Gastroesophageal sphincter (tissue), 4 donors: ENCODE data around the gene RHNO1. TPM values are rescaled to one million over a fixed set of nuclear protein-coding genes. Genes with fewer than 3 reads are reported as not detected.
A peak's percentile ranks its signal among the peaks of the same experiment; 100 is the strongest.
"Not testable (repeated sequence)": the region's sequence is repeated elsewhere in the genome, so short reads cannot be mapped to it uniquely, and the experiment has no call there.

Source experiments
- ATAC-seq: fragments of 150-250 bp; one replicate; pipeline ENCODE4 v1.9.1; 2016; ENCODE audit warnings: mild to moderate bottlenecking, moderate library complexity
- H3K27ac ChIP-seq, 4 donors: fragments of 200-600 bp; sonication (generic) in 3 of 4; 1 replicate in 3 of 4; 2 replicates in 1 of 4; pipeline ENCODE4 v1.5.1; 2016 to 2019
- H3K27me3 ChIP-seq: fragments of 200-600 bp; sonication (generic); one replicate; pipeline ENCODE4 v1.5.1; 2019
- H3K36me3 ChIP-seq, 2 donors: fragments of 200-600 bp; sonication (generic); one replicate each; pipeline ENCODE4 v1.5.1; 2019; ENCODE audit warnings: control low read depth in 1 of 2
- H3K4me1 ChIP-seq, 3 donors: fragments of 200-600 bp; sonication (generic); 1 replicate in 2 of 3; 2 replicates in 1 of 3; pipeline ENCODE4 v1.5.1; 2016 to 2019; ENCODE audit warnings: control low read depth in 2 of 3
- H3K4me3 ChIP-seq, 2 donors: fragments of 200-600 bp; sonication (generic); one replicate each; pipeline ENCODE4 v1.5.1; 2019; ENCODE audit warnings: mild to moderate bottlenecking in 1 of 2, moderate library complexity in 1 of 2
- H3K9me3 ChIP-seq, 3 donors: fragments of 200-600 bp; sonication (generic); one replicate each; pipeline ENCODE4 v1.5.1; 2017 to 2019; ENCODE audit warnings: control low read depth in 2 of 3
- CTCF ChIP-seq, 4 experiments: fragments of 200-600 bp in 2 of 4; fragments of 450-650 bp in 2 of 4; sonication (generic) in 1 of 4; IDR thresholded peaks; one replicate each; pipeline ENCODE4 v1.5.1; 2017 to 2019; ENCODE audit warnings: antibody characterized with exemption in 4 of 4, mild to moderate bottlenecking in 2 of 4, moderate library complexity in 2 of 4
- EP300 ChIP-seq: sonication (generic); formaldehyde crosslinking; IDR thresholded peaks from one replicate; pipeline ENCODE4 v1.6.1; 2017; ENCODE audit warnings: antibody characterized with exemption, mild to moderate bottlenecking
- POLR2A ChIP-seq, 2 donors: fragments of 450-650 bp; IDR thresholded peaks; one replicate each; pipeline ENCODE4 v1.6.1; 2017; ENCODE audit warnings: antibody characterized with exemption in 2 of 2, mild to moderate bottlenecking in 2 of 2, moderate library complexity in 1 of 2
- POLR2AphosphoS5 ChIP-seq: sonication (generic); formaldehyde crosslinking; IDR thresholded peaks from one replicate; pipeline ENCODE4 v1.6.1; 2017; ENCODE audit warnings: antibody characterized with exemption
- WGBS, 2 donors: methylation state at CpG; one replicate each; pipeline ENCODE4 v1.1.5; 2018; ENCODE audit warnings: low coverage in 1 of 2; 5-methylcytosine and 5-hydroxymethylcytosine counted together
- total RNA-seq, 4 donors: library from RNA; depleted of rRNA; stranded (reverse); fragments of >200 nt; gene quantifications; one replicate each; pipeline ENCODE4 v1.1.0, GENCODE V29; 2016

The RHNO1 gene
- total RNA-seq, 4 donors from 2014 or later, result 8.2 to 12.5 (median 9.5) TPM

DNA sequence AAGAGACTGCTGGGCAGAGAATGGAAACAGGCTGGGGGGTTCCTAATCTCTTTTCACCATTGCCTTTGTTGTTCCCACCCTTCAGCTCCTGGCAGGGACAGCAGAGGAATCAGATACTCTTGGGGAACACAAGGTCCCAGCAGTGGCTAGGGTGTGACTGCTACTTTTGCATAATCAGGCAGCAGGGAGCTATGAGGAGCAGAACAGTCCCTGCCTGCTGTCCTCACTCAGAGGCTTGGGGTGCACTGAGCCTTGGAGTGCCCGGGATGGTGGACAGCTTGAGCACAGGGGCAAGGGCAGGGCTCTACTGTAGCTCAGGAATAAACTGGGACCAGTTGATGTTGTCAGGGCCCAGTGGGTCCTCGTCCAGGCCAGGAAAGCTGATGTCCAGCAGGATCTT, 18.7 kb upstream of the RHNO1 start:
- H3K36me3 ChIP-seq, result peaks cover 0 to 22% of the 10 kb centered on the region in 2 donors
- H3K27ac ChIP-seq, result peak overlapping the region in 2 of 4 donors; percentile 5 to 26
- peaks cover 0 to 7% (median 0%) of the 10 kb centered on the region in 3 donors for H3K4me1 ChIP-seq
- WGBS, 2 donors, result no CpG with 5 or more reads among the region's 2 CpGs
- TF ChIP-seq EP300 (no peak), POLR2AphosphoS5 (no peak), CTCF (IDR thresholded peaks at IDR 0.05) (no peak), POLR2A (IDR thresholded peaks at IDR 0.05) (no peak)
- no peak overlapping the region for H3K4me3 ChIP-seq
- no peak for ATAC-seq
- no peaks in the 10 kb centered on the region for H3K9me3 ChIP-seq
- no peaks in the 10 kb centered on the region for H3K27me3 ChIP-seq

- H3K4me3 ChIP-seq, result no peak overlapping the region
- H3K9me3 ChIP-seq, result no peaks in the 10 kb centered on the region
- H3K27ac ChIP-seq, result peak overlapping the region in 3 of 4 donors; percentile 5 to 51 (median 26)
- H3K4me1 ChIP-seq, result peaks cover 0 to under 1% (median 0%) of the 10 kb centered on the region in 3 donors
- WGBS, 2 donors, result 60 to 70% methylated on average over 1 to 2 of the region's 12 CpGs
- TF ChIP-seq CTCF (IDR thresholded peaks at IDR 0.05), result no peak
- no peak for TF ChIP-seq EP300
- TF ChIP-seq POLR2A (IDR thresholded peaks at IDR 0.05), result no peak
- no peak for TF ChIP-seq POLR2AphosphoS5
- H3K27me3 ChIP-seq, result no peaks in the 10 kb centered on the region
- H3K36me3 ChIP-seq, result peaks cover 0 to 22% of the 10 kb centered on the region in 2 donors
- ATAC-seq, result no peak
Observed at GRCh38 chr12:2858944-2859421, 18.0 kb upstream of the RHNO1 start.

- Histone ChIP-seq H3K27me3 (no peaks in the 10 kb centered on the region), H3K36me3 (peaks cover 0 to 16% of the 10 kb centered on the region in 2 donors), H3K9me3 (no peaks in the 10 kb centered on the region), H3K4me1 (no peaks in the 10 kb centered on the region), H3K4me3 (no peak overlapping the region), H3K27ac (no peak overlapping the region)
- no peak for ATAC-seq
- no peak for TF ChIP-seq EP300
- no peak for TF ChIP-seq POLR2A (IDR thresholded peaks at IDR 0.05)
- TF ChIP-seq CTCF (IDR thresholded peaks at IDR 0.05), result no peak
- no peak for TF ChIP-seq POLR2AphosphoS5
Observed at GRCh38 chr12:2860170-2860569, 16.9 kb upstream of the RHNO1 start.

GRCh38 chr12:2862876-2863275, 14.1 kb upstream of the RHNO1 start:
- Histone ChIP-seq H3K27me3 (no peaks in the 10 kb centered on the region), H3K4me3 (no peak overlapping the region), H3K4me1 (no peaks in the 10 kb centered on the region), H3K36me3 (peaks cover 0 to 7% of the 10 kb centered on the region in 2 donors), H3K27ac (no peak overlapping the region), H3K9me3 (no peaks in the 10 kb centered on the region)
- WGBS, 2 donors, result 97 to 98% methylated on average over 5 to 6 of the region's 7 CpGs
- no peak for TF ChIP-seq POLR2A (IDR thresholded peaks at IDR 0.05)
- no peak for TF ChIP-seq CTCF (IDR thresholded peaks at IDR 0.05)
- no peak for TF ChIP-seq EP300
- TF ChIP-seq POLR2AphosphoS5, result no peak
- no peak for ATAC-seq

GRCh38 chr12:2863402-2863801, 13.6 kb upstream of the RHNO1 start:
- H3K4me3 ChIP-seq, H3K36me3 ChIP-seq, ATAC-seq, H3K9me3 ChIP-seq, H3K27ac ChIP-seq, H3K4me1 ChIP-seq, H3K27me3 ChIP-seq: not testable (repeated sequence)
- 92% methylated on average over 2 to 7 of the region's 7 CpGs for WGBS, 2 donors
